ENCODE data around the gene PER3. TPM values are rescaled to one million over a fixed set of nuclear protein-coding genes. Genes with fewer than 3 reads are reported as not detected.

PER3 gene
- total and polyA plus RNA-seq, 2 of the 8 experiments (the other 6 are each of a cell fraction or from before 2014, with no cell fraction given) = 8.3 to 9.3 TPM

DNA sequence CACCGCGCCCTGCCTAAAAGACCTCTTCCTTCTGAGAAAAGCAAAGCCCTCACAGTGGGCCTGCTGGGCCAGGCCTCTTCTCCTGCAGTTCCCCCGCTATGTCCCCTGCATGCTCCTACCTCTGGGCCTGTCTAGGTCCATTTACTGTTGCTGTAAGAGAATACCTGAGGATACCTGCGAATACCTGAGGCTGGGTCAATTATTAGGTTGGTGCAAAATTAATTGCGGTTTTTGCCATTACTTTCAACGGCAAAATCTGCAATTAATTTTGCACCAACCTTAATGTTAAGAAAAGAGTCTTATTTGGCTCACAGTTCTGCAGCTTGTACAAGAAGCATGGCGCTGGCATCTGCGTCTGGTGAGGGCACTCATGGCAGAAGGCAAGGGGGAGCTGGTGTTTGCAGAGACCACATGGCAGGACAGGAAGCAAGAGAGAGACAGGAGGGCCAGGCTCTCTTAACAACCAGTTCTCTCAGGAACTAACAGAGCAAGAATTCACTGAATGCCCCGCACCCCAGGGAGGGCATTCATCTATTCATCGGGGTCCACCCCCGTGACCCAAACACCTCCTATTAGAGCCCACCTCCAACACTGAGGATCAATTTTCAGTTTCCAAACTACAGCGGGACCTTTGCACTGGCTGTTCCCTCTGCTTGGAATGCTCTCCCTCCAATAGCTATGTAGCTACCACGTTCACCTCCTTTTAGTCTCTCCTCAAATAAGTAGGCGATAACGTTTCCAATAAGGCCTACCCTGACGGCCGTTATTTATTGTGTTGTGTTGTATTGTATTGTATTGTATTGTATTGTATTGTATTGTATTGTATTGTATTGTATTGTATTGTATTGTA is 78.3 kb downstream of the PER3 start:
- 92% methylated on average over 17 of the region's 17 CpGs; no CpG with 5 or more reads in 1 of the 2 experiments for WGBS, 2 experiments (ENCODE audit: extremely low coverage in 1 of 2, insufficient coverage in 1 of 2, insufficient read length in 1 of 2, insufficient replicate concordance in 2 of 2, low coverage in 1 of 2, low lambda C conversion rate in 2 of 2, missing lambda C conversion rate in 1 of 2)
- Histone ChIP-seq H2BK15ac (ENCODE audit: low read length) (no peak overlapping the region), H3K4me3 (ENCODE audit: extremely low read depth in 1 of 4, insufficient read depth in 2 of 4, low read depth in 3 of 4, low read length in 4 of 4) (no peak overlapping the region), H3K23me2 (ENCODE audit: low read depth, low read length) (no peaks in the 10 kb centered on the region), H3K18ac (ENCODE audit: extremely low read depth, low read length) (no peak overlapping the region; the same call in 1 of the 2 replicates), H3K4ac (replicated peaks; ENCODE audit: insufficient read length, low read depth, low read length) (no peak overlapping the region), H2BK12ac (ENCODE audit: low read depth, low read length) (no peak overlapping the region), H3K14ac (ENCODE audit: insufficient read length) (no peak overlapping the region), H3K36me3 (ENCODE audit: control insufficient read depth in 2 of 4, insufficient read depth in 4 of 4, low read length in 3 of 4) (no peaks in the 10 kb centered on the region), H3K9me3 (ENCODE audit: insufficient read depth in 2 of 2, low read depth in 1 of 2, low read length in 1 of 2) (no peaks in the 10 kb centered on the region), H3K79me1 (ENCODE audit: low read depth, low read length) (no peaks in the 10 kb centered on the region), H2BK20ac (ENCODE audit: low read length) (no peak overlapping the region), H4K20me1 (replicated peaks in 1 of 2; ENCODE audit: control insufficient read depth in 1 of 2, insufficient read depth in 2 of 2, low read length in 2 of 2) (no peaks in the 10 kb centered on the region), H3K56ac (replicated peaks; ENCODE audit: insufficient read length, low read depth, low read length) (no peak overlapping the region), H3K27me3 (replicated peaks in 1 of 4; ENCODE audit: control insufficient read depth in 3 of 4, extremely low read depth in 1 of 4, insufficient read depth in 3 of 4, low read length in 3 of 4) (no peaks in the 10 kb centered on the region), H3K9ac (replicated peaks in 1 of 4; ENCODE audit: extremely low read depth in 1 of 4, low read depth in 3 of 4, low read length in 3 of 4) (no peak overlapping the region), H4K91ac (replicated peaks; ENCODE audit: insufficient read length, low read length) (no peak overlapping the region), H4K5ac (ENCODE audit: insufficient read length, low read depth, low read length) (no peak overlapping the region), H2BK120ac (replicated peaks; ENCODE audit: low read depth, low read length) (no peak overlapping the region), H3K23ac (ENCODE audit: insufficient read length) (no peak overlapping the region), H3K79me2 (ENCODE audit: control insufficient read depth in 1 of 2, insufficient read depth in 2 of 2, low read length in 2 of 2) (no peaks in the 10 kb centered on the region), H4K8ac (ENCODE audit: extremely low read depth, insufficient read depth, low read length) (no peak overlapping the region; the same call in 1 of the 2 replicates), H3K27ac (ENCODE audit: low read depth, low read length) (no peak overlapping the region), H2BK5ac (ENCODE audit: low read depth, low read length) (no peak overlapping the region), H3K4me1 (replicated peaks in 1 of 4; ENCODE audit: control insufficient read depth in 3 of 4, insufficient read depth in 4 of 4, low read length in 3 of 4) (no peaks in the 10 kb centered on the region), H2AFZ (ENCODE audit: low read length) (no peak overlapping the region), H2AK5ac (ENCODE audit: low read depth, low read length) (no peak overlapping the region), H3K4me2 (ENCODE audit: insufficient read depth in 1 of 2, low read depth in 2 of 2, low read length in 2 of 2) (no peak overlapping the region)
- no peak for TF ChIP-seq EZH2 (IDR thresholded peaks at IDR 0.05; ENCODE audit: low read depth, low read length, severe bottlenecking)
- no peak for TF ChIP-seq KDM5A (IDR thresholded peaks at IDR 0.05; ENCODE audit: low read length)
- no peak for TF ChIP-seq TAF1 (IDR thresholded peaks at IDR 0.05; ENCODE audit: low read depth, low read length)
- TF ChIP-seq CHD2 (IDR thresholded peaks at IDR 0.05; ENCODE audit: low read length) = no peak
- no peak for TF ChIP-seq YY1 (IDR thresholded peaks at IDR 0.05; ENCODE audit: low read depth, low read length)
- no peak for TF ChIP-seq CBX5 (IDR thresholded peaks at IDR 0.05; ENCODE audit: low read depth, low read length)
- TF ChIP-seq SP1 (IDR thresholded peaks at IDR 0.05; ENCODE audit: low read depth, low read length) = no peak
- TF ChIP-seq SRF (IDR thresholded peaks at IDR 0.05; ENCODE audit: low read depth, low read length) = no peak
- no peak for TF ChIP-seq PHF8 (conservative IDR thresholded peaks at IDR 0.05; ENCODE audit: low read depth, low read length)
- no peak for TF ChIP-seq GTF2F1 (IDR thresholded peaks at IDR 0.05; ENCODE audit: borderline replicate concordance, low read depth, low read length)
- no peak for TF ChIP-seq SP4 (IDR thresholded peaks at IDR 0.05; ENCODE audit: low read length)
- no peak for TF ChIP-seq BACH1 (IDR thresholded peaks at IDR 0.05; ENCODE audit: low read length)
- TF ChIP-seq BCL11A (IDR thresholded peaks at IDR 0.05; ENCODE audit: low read depth in 2 of 2, low read length in 2 of 2) = no peak
- TF ChIP-seq CHD1 (IDR thresholded peaks at IDR 0.05; ENCODE audit: low read depth, low read length) = no peak
- DNase-seq (ENCODE audit: low read depth in 1 of 2, low spot score in 2 of 2) (no peak), FAIRE-seq (no peak)
- ChIA-PET POLR2A (ENCODE audit: partially characterized antibody) (no interaction called here), CTCF (ENCODE audit: partially characterized antibody) (no interaction called here)

Measured in H1 (cell line).